NOMO-1 (cell line): Measurements from ENCODE around the gene RPS10.

Experiments used
- DNase-seq, 2 experiments: peaks; one replicate each; lab custom pipeline; 2025; ENCODE audit not compliant: unreplicated experiment in 2 of 2; lab: John Stamatoyannopoulos, UW

RPS10 gene

DNA sequence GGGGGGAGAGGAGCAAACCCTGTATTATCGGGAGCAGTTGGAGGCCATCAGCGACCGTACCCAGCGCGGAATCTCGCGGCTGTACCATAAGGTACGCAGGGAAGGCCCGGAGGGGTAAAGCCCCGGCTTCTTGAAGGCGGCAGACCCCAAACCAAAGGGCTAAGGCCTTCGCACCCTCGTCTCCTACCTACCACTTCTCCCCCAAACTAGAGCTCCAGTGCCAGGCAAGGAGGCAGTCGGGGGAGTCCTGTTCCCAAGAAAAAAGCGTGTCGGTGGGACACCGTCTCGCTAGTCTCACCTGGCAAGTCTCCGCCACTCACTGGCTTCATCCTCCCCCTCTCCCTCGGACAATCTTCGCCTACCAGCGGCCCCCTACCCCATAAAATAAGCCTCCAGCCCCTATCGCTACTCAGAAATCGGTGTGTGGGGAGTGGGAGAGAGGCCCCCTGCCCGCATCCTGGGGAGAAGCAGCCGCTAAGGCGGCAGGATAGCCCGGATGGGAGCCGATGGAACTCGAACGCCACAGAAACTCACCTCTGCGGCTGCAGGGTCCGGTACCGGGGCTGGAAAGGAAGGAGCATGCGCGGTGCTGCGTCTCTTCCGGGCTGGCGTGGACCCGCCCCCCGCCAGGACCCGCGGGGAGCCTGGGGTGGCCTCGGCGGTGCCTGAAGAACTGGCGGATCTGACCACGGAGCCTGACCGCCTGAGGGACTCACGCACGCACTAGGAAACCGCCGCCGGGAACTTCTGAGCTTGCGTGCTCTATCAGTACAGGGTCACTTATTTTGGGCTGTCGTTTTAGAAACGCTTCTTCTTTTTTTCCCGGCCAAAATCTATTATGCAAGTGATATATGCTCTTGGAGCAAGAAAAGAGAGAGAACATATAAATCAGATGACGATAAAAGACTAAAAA, at the start of gene RPS10:
TSS of gene RPS10 (minus strand) at position 572 of the 913 bp plus-strand sequence. CDS start 848 bp downstream, outside the sequence.
- DNase-seq = peak; percentile 86 to 87

GRCh38 chr6:34475238-34475682, 49.4 kb upstream of the RPS10 start:
- no peak for DNase-seq

DNA sequence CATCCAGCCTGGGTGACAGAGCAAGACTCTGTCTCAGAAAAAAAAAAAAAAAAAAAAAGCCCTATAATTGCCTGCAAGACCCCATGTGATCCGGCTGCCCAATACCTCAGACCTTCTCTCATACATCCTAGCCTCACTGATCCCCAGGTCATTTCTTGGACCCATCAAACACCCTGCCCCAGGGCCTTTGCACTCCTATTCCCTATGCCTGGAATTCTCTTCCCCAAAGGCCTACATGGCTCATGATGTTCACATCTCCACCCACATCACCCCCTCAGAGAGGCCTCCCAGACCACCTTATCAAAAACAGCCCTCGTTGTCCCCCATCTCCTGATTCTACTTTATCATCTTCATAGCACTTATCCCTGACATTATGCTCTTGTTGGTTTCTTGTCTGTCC, 48.9 kb upstream of the RPS10 start:
- DNase-seq = no peak

- no peak for DNase-seq
Observed at GRCh38 chr6:34473967-34474366, 48.1 kb upstream of the RPS10 start.

GRCh38 chr6:34472425-34472824, 46.6 kb upstream of the RPS10 start:
- no peak for DNase-seq

DNA sequence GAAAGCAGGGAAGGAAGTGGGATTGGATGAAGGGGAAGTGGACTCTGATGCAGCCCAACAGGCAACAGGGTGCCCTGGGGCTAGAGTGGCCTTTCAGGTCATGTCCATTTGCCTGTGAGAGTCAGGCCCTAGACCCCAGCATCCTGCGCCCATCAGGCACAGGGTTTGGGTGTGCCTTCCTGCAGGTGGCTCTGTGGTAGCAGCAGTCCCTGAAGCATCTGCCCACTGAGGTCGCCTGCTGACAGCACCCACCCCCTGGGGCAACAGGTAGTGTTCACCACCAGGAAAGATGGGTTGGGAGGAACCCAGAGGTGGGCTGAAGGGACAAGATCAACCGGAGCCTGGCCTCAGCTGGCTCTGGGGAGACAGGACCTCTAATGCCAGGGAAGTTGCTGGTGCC, 43.6 kb upstream of the RPS10 start:
- DNase-seq = no peak

DNA sequence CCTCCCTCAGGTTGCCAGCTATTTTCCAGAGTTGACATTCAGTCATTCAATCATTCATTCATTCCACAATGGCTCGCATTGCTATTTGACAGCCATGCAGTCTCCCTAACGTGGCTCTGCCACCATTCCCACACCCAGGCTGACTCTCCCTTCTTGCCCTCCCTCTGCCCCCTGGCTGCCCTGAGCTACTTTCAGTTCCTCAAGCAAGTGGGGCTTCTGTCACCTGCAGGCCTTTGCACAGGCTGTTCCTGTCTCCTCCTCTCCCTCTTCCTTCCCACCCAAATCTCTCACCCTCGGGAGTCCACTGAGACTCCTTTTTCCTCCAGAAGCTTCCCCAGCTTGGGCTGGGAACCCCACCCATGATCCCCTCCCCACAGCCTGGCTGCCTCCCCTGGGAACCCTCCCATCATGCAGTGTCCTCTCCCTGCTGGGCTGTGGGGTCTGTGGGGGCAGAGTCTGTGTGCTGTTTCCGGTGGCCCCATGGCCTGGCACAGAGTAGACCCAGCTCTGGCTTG, 42.6 kb upstream of the RPS10 start:
- DNase-seq = peak; percentile 58 to 75

DNA sequence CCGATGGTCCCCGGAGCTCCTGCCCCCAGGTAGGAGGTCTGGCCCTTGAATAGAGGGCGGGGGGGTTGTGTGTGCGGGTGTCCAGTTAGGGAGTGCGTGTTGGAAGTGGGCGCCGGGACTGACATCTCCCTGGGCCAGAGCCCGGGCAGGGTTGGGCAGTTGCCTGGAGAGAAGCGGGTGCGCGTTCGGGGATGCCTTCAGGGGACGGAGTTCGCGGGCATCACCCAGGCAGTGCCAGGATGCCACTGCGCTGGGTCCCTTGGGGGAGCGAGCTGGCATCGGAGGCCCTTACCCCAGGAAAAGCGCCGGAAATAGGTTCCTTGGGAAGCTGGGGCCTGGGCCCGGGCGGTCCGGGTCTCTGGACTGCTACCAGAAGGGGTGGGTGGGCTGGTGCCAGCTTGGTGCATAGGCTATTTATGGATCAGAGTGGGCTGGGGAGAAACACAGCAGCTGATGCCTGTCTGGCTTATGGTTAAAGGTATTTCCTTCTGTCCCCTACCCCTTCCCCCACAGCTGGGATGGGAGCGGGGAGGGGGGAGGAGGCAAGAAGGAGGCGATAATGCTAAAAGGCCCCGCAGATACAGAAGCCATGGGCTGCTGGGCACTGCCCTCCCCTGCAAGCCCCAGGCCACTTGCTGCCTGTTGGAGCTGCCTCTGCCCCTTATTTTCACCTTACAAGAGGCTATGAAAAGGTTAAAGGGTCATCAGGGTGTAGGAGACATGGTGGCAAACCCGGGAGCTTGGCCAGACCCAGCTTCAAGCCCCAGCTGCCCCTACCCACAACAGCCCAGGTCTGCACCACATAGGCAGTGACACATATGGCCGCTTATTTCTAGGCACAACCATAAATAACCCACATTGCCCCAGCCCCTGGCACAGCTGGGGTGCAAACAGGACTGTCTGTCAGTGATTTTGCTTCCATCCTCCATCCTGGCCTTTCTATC, 40.6 kb upstream of the RPS10 start:
- no peak for DNase-seq

GRCh38 chr6:34465531-34466241, 39.8 kb upstream of the RPS10 start, which contains the start of gene PACSIN1:
TSS of gene PACSIN1 (plus strand) at chr6:34466076. CDS start at chr6:34526306, 60,230 bp downstream.
- DNase-seq = peak; percentile 21 to 31

DNA sequence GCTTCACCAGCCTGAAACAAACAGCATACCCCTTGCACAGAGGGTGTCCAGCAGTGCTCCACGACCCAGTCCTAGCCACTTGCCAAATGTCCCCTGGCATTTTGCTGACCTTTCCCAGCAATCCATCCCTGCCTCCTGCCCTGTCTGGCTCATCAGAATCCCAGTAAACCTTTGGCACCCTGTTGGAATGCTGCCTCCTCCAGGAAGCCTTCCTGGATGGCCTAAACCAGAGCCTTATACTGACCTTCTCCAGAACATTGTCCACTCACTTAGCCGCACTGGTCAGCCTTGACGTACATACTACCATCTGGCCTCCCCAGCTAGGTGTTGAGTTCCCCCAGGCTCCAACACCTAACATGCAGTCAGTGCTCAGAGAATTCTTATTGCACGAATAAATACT, 38.0 kb upstream of the RPS10 start:
- no peak for DNase-seq

DNA sequence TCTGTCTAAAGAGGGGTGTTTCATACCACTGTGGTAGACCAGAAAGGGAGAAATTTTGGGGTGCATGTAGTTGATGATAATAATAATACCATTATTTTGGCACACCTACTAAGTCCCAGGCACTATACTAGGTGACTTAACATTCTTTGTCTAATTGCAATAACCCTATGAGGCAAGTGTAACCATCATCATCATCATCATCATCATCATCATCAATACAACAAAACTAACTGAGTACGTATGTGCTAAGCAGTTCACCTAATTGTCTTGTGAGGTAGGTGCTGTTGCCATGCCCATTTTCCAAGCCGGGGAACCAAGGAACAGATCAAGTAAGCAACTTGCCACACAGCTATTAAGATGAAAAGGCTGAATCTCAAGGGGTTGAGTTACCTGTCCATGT, 37.4 kb upstream of the RPS10 start:
- no peak for DNase-seq

DNA sequence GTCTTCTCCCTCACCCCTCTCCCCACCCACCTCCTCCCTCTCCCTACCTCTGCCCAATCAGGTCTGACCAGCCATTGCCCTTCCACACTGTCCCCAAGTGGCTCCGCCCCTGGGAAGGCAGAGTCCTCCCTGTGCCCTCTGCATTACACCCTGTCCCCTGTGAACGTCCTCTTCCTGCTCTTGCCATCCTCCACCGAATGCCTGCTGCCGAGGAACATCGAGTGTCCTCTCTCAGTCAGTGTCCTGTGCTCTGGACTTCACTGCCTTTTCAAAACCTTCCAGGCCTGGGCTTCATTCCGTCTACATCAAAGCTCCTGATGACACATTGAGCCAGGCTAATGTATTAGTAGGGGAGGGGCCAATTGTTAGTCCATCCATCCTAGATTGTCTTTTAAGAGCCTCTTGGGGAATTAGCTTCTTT, 36.7 kb upstream of the RPS10 start:
- DNase-seq = peak in 1 of 2 experiments; percentile 17

DNA sequence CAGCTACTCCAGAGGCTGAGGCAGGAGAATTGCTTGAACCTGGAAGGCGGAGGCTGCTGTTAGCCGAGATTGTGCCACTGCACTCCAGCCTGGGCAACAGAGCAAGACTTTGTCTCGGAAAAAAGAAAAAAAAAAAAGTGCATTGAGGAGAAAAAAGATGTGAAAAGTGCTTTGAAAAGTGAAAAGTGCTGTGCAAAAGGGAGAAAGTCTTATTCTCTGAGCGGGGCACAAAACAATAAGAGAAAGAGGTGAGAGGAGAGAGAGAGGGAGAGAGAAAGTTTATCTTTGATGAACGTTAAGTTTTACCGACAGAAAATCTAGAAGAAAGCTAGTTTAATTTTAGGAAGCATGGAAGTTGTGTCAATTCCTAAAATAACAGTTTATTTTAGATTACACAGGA, 36.1 kb upstream of the RPS10 start:
- DNase-seq = no peak

- DNase-seq = no peak
Observed at GRCh38 chr6:34460796-34461507, 35.1 kb upstream of the RPS10 start.

DNA sequence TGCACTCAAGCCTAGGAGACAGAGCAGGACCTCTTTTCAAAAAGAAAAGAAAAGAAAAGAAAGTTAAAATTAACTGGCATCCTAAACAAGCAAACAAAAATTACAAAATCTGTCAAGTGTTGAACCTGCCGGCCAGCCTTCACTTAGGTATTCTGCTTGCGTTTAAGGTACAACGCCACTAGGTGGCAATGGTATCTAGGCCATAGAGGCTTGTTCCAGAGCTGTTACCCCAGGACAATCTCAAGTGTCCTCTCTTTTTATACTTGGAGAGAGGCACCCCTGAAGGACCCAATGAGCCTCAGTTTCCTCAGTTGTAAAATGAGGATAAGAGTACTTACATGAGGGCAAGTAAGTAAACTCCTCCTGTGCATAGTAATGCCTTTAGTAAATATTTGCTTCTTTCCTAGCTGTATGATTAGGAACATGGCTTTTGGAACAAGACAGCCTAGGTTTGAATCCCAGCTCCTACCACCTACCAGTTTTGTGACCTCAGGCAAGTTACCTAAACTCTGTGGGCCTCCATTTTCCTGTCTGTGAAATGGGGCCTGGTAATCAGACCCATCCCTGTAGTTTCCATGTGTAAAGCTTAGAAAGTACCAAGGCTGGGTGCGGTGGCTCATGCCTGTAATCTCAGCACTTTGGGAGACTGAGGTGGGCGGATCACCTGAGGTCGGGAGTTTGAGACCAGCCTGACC, 34.2 kb upstream of the RPS10 start:
- DNase-seq = peak; percentile 68 to 75

DNA sequence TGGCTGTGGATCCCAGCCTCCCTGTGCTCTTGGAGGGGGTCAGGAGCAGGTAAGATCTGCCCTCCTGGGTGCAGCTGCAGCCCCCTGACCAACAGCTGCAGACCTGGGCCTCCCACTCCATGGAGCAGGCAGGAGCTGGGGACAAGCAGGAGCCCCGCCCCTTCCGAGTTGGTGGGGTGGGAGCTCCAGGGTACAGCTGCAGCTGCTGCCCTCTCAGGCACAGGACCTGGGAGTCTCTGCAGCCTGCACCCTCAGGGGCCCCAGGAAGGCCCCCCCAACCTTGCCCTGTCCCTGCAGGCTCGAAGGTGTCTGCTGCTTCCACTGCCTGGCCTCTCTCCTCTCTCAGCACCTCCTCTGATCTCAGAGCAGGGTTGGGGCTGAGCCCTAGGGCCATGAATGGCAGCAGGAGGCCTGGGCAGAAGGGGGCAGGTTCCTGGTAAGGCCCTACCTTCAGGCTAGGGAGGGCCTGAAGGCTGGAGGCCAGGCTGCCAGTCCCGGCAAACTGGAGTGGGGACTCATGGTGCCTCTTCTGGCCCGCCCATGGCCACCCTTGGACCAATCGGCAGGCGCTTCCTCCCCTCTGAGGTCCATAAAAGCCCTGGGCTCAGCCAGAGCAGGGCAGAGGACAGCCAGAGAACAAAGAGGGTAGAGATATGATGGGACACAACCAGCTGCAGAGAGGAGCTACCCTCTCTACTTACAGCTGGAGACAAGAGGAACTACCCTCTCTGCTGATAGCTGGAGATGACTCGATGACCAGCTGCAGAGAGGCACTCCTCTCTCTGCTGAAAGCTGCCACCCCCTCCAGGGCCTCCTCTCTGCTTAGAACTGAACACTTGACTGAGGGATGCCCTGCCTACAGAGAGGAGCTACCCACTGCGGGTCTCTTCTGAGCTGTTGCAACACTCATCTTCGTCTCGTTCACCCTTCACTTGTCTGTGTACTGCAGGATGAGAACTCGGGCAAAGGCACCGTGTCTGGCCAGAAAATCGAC, 32.2 kb upstream of the RPS10 start:
- DNase-seq = no peak

DNA sequence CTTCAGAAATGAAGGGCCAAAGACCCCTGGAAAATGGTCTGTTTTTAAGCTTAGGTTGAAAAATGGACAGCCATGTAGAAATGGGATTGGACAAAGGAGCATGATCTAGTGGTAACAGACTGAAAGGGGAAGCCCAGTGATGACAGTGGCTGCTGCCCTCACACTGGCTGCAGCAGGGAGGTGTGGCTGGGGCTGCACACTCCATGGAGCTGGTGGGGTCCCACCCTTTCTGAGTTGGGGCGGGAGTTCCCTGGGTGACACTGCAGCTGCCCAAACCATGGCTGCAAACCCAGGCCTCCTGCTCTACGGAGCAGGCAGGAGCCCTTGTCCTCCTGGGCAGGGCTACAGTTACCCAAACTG, 31.5 kb upstream of the RPS10 start:
- no peak for DNase-seq

DNA sequence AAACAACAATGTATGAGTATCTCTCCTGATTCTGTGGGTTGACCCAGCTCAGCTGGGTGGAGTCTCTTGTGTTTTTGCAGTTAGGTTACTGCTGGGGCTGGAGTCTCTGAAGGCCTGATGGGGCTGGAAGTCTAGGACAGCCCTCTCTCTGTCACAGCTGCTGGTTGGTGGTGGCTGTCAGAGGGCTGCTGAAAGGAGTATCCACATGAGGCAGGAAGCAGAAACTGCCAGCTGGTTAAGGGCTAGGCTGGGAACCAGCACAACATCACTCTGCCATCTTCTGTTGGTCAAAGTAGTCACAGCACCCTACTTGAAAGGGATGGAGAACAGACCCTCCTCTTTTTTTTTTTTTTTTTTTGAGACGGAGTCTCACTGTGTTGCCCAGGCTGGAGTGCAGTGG, 30.0 kb upstream of the RPS10 start:
- DNase-seq = no peak
